Measurements from ENCODE around the gene ECI1.

GRCh38 chr16:2270070-2270462, 18.7 kb upstream of the ECI1 start:
- TF ChIP-seq EP300 (IDR thresholded peaks at IDR 0.05), result no peak
- TF ChIP-seq CTCF (IDR thresholded peaks at IDR 0.05), result no peak
- no peak for TF ChIP-seq POLR2A (IDR thresholded peaks at IDR 0.05)

All from tibial nerve (tissue), 4 donors.